H1 (cell line): Measurements from ENCODE around the gene CUEDC1. TPM values are rescaled to one million over a fixed set of nuclear protein-coding genes. Genes with fewer than 3 reads are reported as not detected.
A peak's percentile ranks its signal among the peaks of the same experiment; 100 is the strongest.

Experiments used
- CTCF ChIA-PET: fragments of 300-600 bp; sonication (Branson Sonifier 250); formaldehyde crosslinking; loops from one replicate; lab custom pipeline; 2021; ENCODE audit not compliant: partially characterized antibody; lab: Charles Lee
- POLR2A ChIA-PET: fragments of 300-600 bp; sonication (Branson Sonifier 250); formaldehyde crosslinking; loops from one replicate; lab custom pipeline; 2021; ENCODE audit warnings: inconsistent platforms; ENCODE audit not compliant: partially characterized antibody; lab: Charles Lee
- DNase-seq, 2 experiments: peaks; one replicate each; pipeline versions ENCODE4 v3.0.0 to v3.0.0-alpha.2; 2010 to 2022; ENCODE audit warnings: low spot score in 2 of 2, low read depth in 1 of 2, mixed read lengths in 1 of 2
- FAIRE-seq: peaks from 2 replicates; lab custom pipeline; 2011; peaks lifted over from hg19 to GRCh38; lab: Jason Lieb, UNC
- H2AFZ ChIP-seq: 2 replicates; pipeline ENCODE4 v1.8.1; 2012; ENCODE audit warnings: low read length, inconsistent platforms
- H2AK5ac ChIP-seq: 2 replicates; pipeline ENCODE4 v1.6.1; 2013; ENCODE audit warnings: low read depth, low read length
- H2BK120ac ChIP-seq: replicated peaks from 2 replicates; pipeline ENCODE3; 2013; ENCODE audit warnings: low read depth, low read length, inconsistent platforms
- H2BK12ac ChIP-seq: 2 replicates; pipeline ENCODE4 v1.6.1; 2013; ENCODE audit warnings: low read depth, low read length
- H2BK15ac ChIP-seq: 2 replicates; pipeline ENCODE4 v1.6.1; 2013; ENCODE audit warnings: low read length
- H2BK20ac ChIP-seq: 2 replicates; pipeline ENCODE4 v1.6.1; 2013; ENCODE audit warnings: low read length
- H2BK5ac ChIP-seq: 2 replicates; pipeline ENCODE4 v1.6.1; 2013; ENCODE audit warnings: low read depth, low read length
- H3K14ac ChIP-seq: 2 replicates; pipeline ENCODE4 v1.6.1; 2013; ENCODE audit warnings: inconsistent platforms; ENCODE audit not compliant: insufficient read length
- H3K18ac ChIP-seq: 2 replicates; pipeline ENCODE4 v1.6.1; 2013; ENCODE audit warnings: low read length; ENCODE audit errors: extremely low read depth
- H3K23ac ChIP-seq: 2 replicates; pipeline ENCODE4 v1.6.1; 2013; ENCODE audit warnings: inconsistent platforms; ENCODE audit not compliant: insufficient read length
- H3K23me2 ChIP-seq: 2 replicates; pipeline ENCODE4 v1.6.1; 2013; ENCODE audit warnings: low read depth, low read length
- H3K27ac ChIP-seq: 2 replicates; pipeline ENCODE4 v1.6.1; 2011; ENCODE audit warnings: low read depth, low read length, inconsistent platforms
- H3K27me3 ChIP-seq, 4 experiments: replicated peaks in 1 of 4; 1 replicate in 1 of 4; 2 replicates in 3 of 4; pipeline versions ENCODE4 v1.6.1 to v1.8.1; 2011 to 2013; ENCODE audit warnings: low read length in 3 of 4, mild to moderate bottlenecking in 3 of 4, inconsistent platforms in 2 of 4, mixed read lengths in 2 of 4, moderate library complexity in 1 of 4; ENCODE audit not compliant: control insufficient read depth in 3 of 4, insufficient read depth in 3 of 4; ENCODE audit errors: extremely low read depth in 1 of 4
- H3K36me3 ChIP-seq, 4 experiments: 2 replicates each; pipeline versions ENCODE4 v1.6.1 to v1.8.1; 2011 to 2013; ENCODE audit warnings: mild to moderate bottlenecking in 4 of 4, low read length in 3 of 4, moderate library complexity in 2 of 4, control low read depth in 1 of 4, inconsistent platforms in 1 of 4; ENCODE audit not compliant: insufficient read depth in 4 of 4, control insufficient read depth in 2 of 4
- H3K4ac ChIP-seq: replicated peaks from 2 replicates; pipeline ENCODE3; 2013; ENCODE audit warnings: low read length, low read depth, mixed read lengths, inconsistent platforms; ENCODE audit not compliant: insufficient read length
- H3K4me1 ChIP-seq, 4 experiments: replicated peaks in 1 of 4; 1 replicate in 1 of 4; 2 replicates in 3 of 4; pipeline versions ENCODE4 v1.6.1 to v1.8.1; 2011 to 2013; ENCODE audit warnings: low read length in 3 of 4, inconsistent platforms in 2 of 4, mixed read lengths in 1 of 4; ENCODE audit not compliant: insufficient read depth in 4 of 4, control insufficient read depth in 3 of 4
- H3K4me2 ChIP-seq, 2 experiments: 2 replicates each; pipeline versions ENCODE4 v1.6.1 to v1.8.1; 2011 to 2013; ENCODE audit warnings: low read depth in 2 of 2, low read length in 2 of 2, control low read depth in 1 of 2, inconsistent platforms in 1 of 2, mild to moderate bottlenecking in 1 of 2; ENCODE audit not compliant: insufficient read depth in 1 of 2
- H3K4me3 ChIP-seq, 4 experiments: fragments of 200-600, 300-600 bp in 1 of 4; sonication (generic), shearing (Covaris generic), sonication (Bioruptor Twin) in 1 of 4; 2 replicates each; pipeline versions ENCODE4 v1.5.1 to v1.8.1; 2011 to 2016; ENCODE audit warnings: low read length in 4 of 4, low read depth in 3 of 4, control low read depth in 2 of 4, inconsistent platforms in 2 of 4, mild to moderate bottlenecking in 2 of 4, mixed read lengths in 1 of 4, moderate library complexity in 1 of 4; ENCODE audit not compliant: insufficient read depth in 2 of 4; ENCODE audit errors: extremely low read depth in 1 of 4
- H3K56ac ChIP-seq: replicated peaks from 2 replicates; pipeline ENCODE3; 2013; ENCODE audit warnings: low read depth, mild to moderate bottlenecking, mixed read lengths, low read length, inconsistent platforms; ENCODE audit not compliant: insufficient read length
- H3K79me1 ChIP-seq: 2 replicates; pipeline ENCODE4 v1.6.1; 2013; ENCODE audit warnings: low read depth, low read length, control low read depth
- H3K79me2 ChIP-seq, 2 experiments: 2 replicates each; pipeline versions ENCODE4 v1.6.1 to v1.8.1; 2012 to 2013; ENCODE audit warnings: low read length in 2 of 2, mild to moderate bottlenecking in 2 of 2, inconsistent platforms in 1 of 2; ENCODE audit not compliant: insufficient read depth in 2 of 2, control insufficient read depth in 1 of 2
- H3K9ac ChIP-seq, 4 experiments: replicated peaks in 1 of 4; 1 replicate in 1 of 4; 2 replicates in 3 of 4; pipeline versions ENCODE4 v1.6.1 to v1.8.1; 2011 to 2013; ENCODE audit warnings: low read depth in 3 of 4, low read length in 3 of 4, control low read depth in 2 of 4, mild to moderate bottlenecking in 2 of 4, moderate library complexity in 2 of 4, inconsistent platforms in 1 of 4; ENCODE audit errors: extremely low read depth in 1 of 4
- H3K9me3 ChIP-seq, 2 experiments: 2 replicates each; pipeline versions ENCODE4 v1.6.1 to v1.8.1; 2012 to 2013; ENCODE audit warnings: mild to moderate bottlenecking in 2 of 2, moderate library complexity in 2 of 2, control low read depth in 1 of 2, inconsistent platforms in 1 of 2, low read depth in 1 of 2, low read length in 1 of 2, mixed read lengths in 1 of 2; ENCODE audit not compliant: insufficient read depth in 2 of 2
- H4K20me1 ChIP-seq, 2 experiments: replicated peaks in 1 of 2; 2 replicates each; pipeline versions ENCODE3 to v1.8.1; 2011 to 2013; ENCODE audit warnings: inconsistent platforms in 2 of 2, low read length in 2 of 2, mild to moderate bottlenecking in 1 of 2; ENCODE audit not compliant: insufficient read depth in 2 of 2, control insufficient read depth in 1 of 2
- H4K5ac ChIP-seq: 2 replicates; pipeline ENCODE4 v1.6.1; 2013; ENCODE audit warnings: low read length, low read depth, mixed read lengths, inconsistent platforms; ENCODE audit not compliant: insufficient read length
- H4K8ac ChIP-seq: 2 replicates; pipeline ENCODE4 v1.8.0; 2013; ENCODE audit warnings: mild to moderate bottlenecking, moderate library complexity, low read length, inconsistent platforms; ENCODE audit not compliant: insufficient read depth; ENCODE audit errors: extremely low read depth
- H4K91ac ChIP-seq: replicated peaks from 2 replicates; pipeline ENCODE3; 2013; ENCODE audit warnings: low read length, mixed read lengths, inconsistent platforms; ENCODE audit not compliant: insufficient read length
- ASH2L ChIP-seq: fragments of 200-600, 300-600 bp; sonication (generic); IDR thresholded peaks from one replicate; pipeline ENCODE4 v1.7.1; 2017; ENCODE audit warnings: low read length
- CBX8 ChIP-seq: fragments of 300-800, 300-1000 bp; sonication (generic); IDR thresholded peaks from 2 replicates; pipeline ENCODE4 v1.7.1; 2016; ENCODE audit warnings: low read depth, low read length, borderline replicate concordance
- E2F6 ChIP-seq: IDR thresholded peaks from 2 replicates; pipeline ENCODE4 v1.6.1; 2012; ENCODE audit warnings: inconsistent platforms
- EZH2 ChIP-seq: fragments of 200-600 bp; sonication (generic); IDR thresholded peaks from 2 replicates; pipeline ENCODE4 v1.7.1; 2012; ENCODE audit warnings: low read depth, mild to moderate bottlenecking, moderate library complexity, low read length, inconsistent platforms; ENCODE audit not compliant: severe bottlenecking
- JUN ChIP-seq: IDR thresholded peaks from 2 replicates; pipeline ENCODE4 v1.6.1; 2011; ENCODE audit warnings: low read depth, mild to moderate bottlenecking, improper control_type of control experiment, low read length
- MAX ChIP-seq: IDR thresholded peaks from 2 replicates; pipeline ENCODE4 v1.6.1; 2012; ENCODE audit warnings: inconsistent platforms
- POLR2AphosphoS5 ChIP-seq: IDR thresholded peaks from 2 replicates; pipeline ENCODE4 v1.6.1; 2011; ENCODE audit warnings: low read depth, low read length
- RBBP5 ChIP-seq: IDR thresholded peaks from 2 replicates; pipeline ENCODE4 v1.7.1; 2012; ENCODE audit warnings: low read depth, mild to moderate bottlenecking, inconsistent platforms, low read length, moderate library complexity, borderline replicate concordance
- SIX5 ChIP-seq: IDR thresholded peaks from 2 replicates; pipeline ENCODE4 v1.6.1; 2011; ENCODE audit warnings: mild to moderate bottlenecking, low read depth, low read length
- SUZ12 ChIP-seq: fragments of 200-600 bp; sonication (generic); IDR thresholded peaks from 2 replicates; pipeline ENCODE4 v1.6.1; 2012; ENCODE audit warnings: mild to moderate bottlenecking, inconsistent platforms, low read length, moderate library complexity, mixed read lengths
- WGBS, 2 experiments: shearing (Covaris generic) in 1 of 2; methylation state at CpG; one replicate each; pipeline versions ENCODE4 v1.1.6 to v1.1.7; 2013 to 2015; ENCODE audit warnings: low lambda C conversion rate in 2 of 2, mixed read lengths in 2 of 2, inconsistent platforms in 1 of 2, low coverage in 1 of 2, missing lambda C conversion rate in 1 of 2; ENCODE audit not compliant: insufficient replicate concordance in 2 of 2, insufficient coverage in 1 of 2, insufficient read length in 1 of 2; ENCODE audit errors: extremely low coverage in 1 of 2, missing lambda C conversion rate in 1 of 2; 5-methylcytosine and 5-hydroxymethylcytosine counted together
- polyA plus RNA-seq, 7 experiments: library from polyadenylated mRNA; depleted of rRNA in 3 of 7; stranded (reverse) in 5 of 7; unstranded in 2 of 7; fragments of >200 nt in 5 of 7; fragments of 200-250 nt in 2 of 7; gene quantifications; 1 replicate in 5 of 7; 2 replicates in 1 of 7; 4 replicates in 1 of 7; pipeline versions ENCODE4 v1.2.1 to v1.2.3, GENCODE V29; 2011 to 2013; ENCODE audit warnings: missing spikeins in 2 of 7, mixed read lengths in 2 of 7
- total RNA-seq: library from RNA; stranded (reverse); fragmentation: NEBNext Ultra II Directional; extraction: Animal tissue kit (Norgen Biotek cat#: 25700); gene quantifications from 2 replicates; pipeline ENCODE4 v1.2.1, GENCODE V29; 2021

CUEDC1 gene
- total and polyA plus RNA-seq, 2 of the 8 experiments (the other 6 are each of a cell fraction or from before 2014, with no cell fraction given) = 4.0 to 10.7 TPM

- TF ChIP-seq EZH2 (peak; percentile 68), CBX8 (no peak), SIX5 (no peak), JUN (no peak), MAX (peak; percentile 27; the same call in 1 of the 2 replicates), POLR2AphosphoS5 (no peak), ASH2L (peak; percentile 44), SUZ12 (peak; percentile 55), E2F6 (no peak), RBBP5 (0 out of 2 replicates have a peak, but pooled peaks have one; percentile 43)
- H2BK120ac ChIP-seq = no peak overlapping the region
- H3K4me2 ChIP-seq = peak overlapping the region; percentile 73 to 87
- H2AK5ac ChIP-seq = no peak overlapping the region
- H3K79me1 ChIP-seq = no peaks in the 10 kb centered on the region
- no peak overlapping the region for H3K27ac ChIP-seq
- H2BK20ac ChIP-seq = 0 out of 2 replicates have a peak overlapping the region, but pooled peaks have one; percentile 6
- no peak overlapping the region for H2BK15ac ChIP-seq
- no peak overlapping the region for H3K56ac ChIP-seq
- no peak overlapping the region for H4K5ac ChIP-seq
- no peaks in the 10 kb centered on the region; a peak in 1 of 8 replicates for H3K36me3 ChIP-seq
- H3K9ac ChIP-seq = no peak overlapping the region; a peak in 2 of 7 replicates
- POLR2A ChIA-PET = interaction anchor here (0.6 to 32.5 kb wide), 15 partner anchors 9 to 242 kb away, joined by 3 to 672 read pairs (median 5); partner anchors contain the start of genes CUEDC1, DYNLL2, SRSF1 and VEZF1
- peaks cover 12% of the 10 kb centered on the region; the same call in 1 of the 2 replicates for H3K23me2 ChIP-seq
- H2BK12ac ChIP-seq = no peak overlapping the region
- WGBS, 2 experiments = 7% methylated on average over 29 of the region's 34 CpGs; no CpG with 5 or more reads in 1 of the 2 experiments
- H3K4ac ChIP-seq = no peak overlapping the region
- no peak overlapping the region for H3K14ac ChIP-seq
- no peaks in the 10 kb centered on the region for H3K9me3 ChIP-seq
- H3K18ac ChIP-seq = peak overlapping the region; percentile 9; the same call in 1 of the 2 replicates
- CTCF ChIA-PET = interaction anchor here (0.6 to 19.8 kb wide), 23 partner anchors 8 to 250 kb away, joined by 3 to 384 read pairs (median 8); partner anchors contain the start of gene CUEDC1
- peaks cover 0 to 30% (median 26%) of the 10 kb centered on the region in 4 experiments; a peak in 5 of 7 replicates for H3K27me3 ChIP-seq
- no peak overlapping the region for H3K23ac ChIP-seq
- FAIRE-seq (no peak), DNase-seq (peak in 1 of 2 experiments; percentile 64)
- no peak overlapping the region for H4K91ac ChIP-seq
- H4K8ac ChIP-seq = peak overlapping the region; percentile 4
- H3K4me1 ChIP-seq = peaks cover 0 to 16% (median 14%) of the 10 kb centered on the region in 4 experiments; a peak in 5 of 7 replicates
- H3K4me3 ChIP-seq = peak overlapping the region; percentile 30 to 66 (median 46)
- H2BK5ac ChIP-seq = no peak overlapping the region
- H3K79me2 ChIP-seq = no peaks in the 10 kb centered on the region
- H2AFZ ChIP-seq = no peak overlapping the region
- H4K20me1 ChIP-seq = no peaks in the 10 kb centered on the region
These were observed 94.0 kb downstream of the CUEDC1 start for GRCh38 chr17:57861000-57861789.
